ENCODE results near the gene BARHL2. TPM values are rescaled to one million over a fixed set of nuclear protein-coding genes. Genes with fewer than 3 reads are reported as not detected.
A peak's percentile ranks its signal among the peaks of the same experiment; 100 is the strongest.

BARHL2 gene
- total RNA-seq, 1 donor from 2014 or later: not detected

- no peak for DNase-seq
- H3K9me3 Mint-ChIP-seq: peaks cover 27% of the 10 kb centered on the region
- no peak overlapping the region for H3K27ac Mint-ChIP-seq
- H3K27me3 Mint-ChIP-seq: peaks cover 88% of the 10 kb centered on the region
- H3K4me1 Mint-ChIP-seq: peaks cover 18% of the 10 kb centered on the region
- H3K36me3 Mint-ChIP-seq (ENCODE audit: low read depth): peaks cover 12% of the 10 kb centered on the region
- intact Hi-C loops (cut with micrococcal nuclease): loop anchor here (2.0 kb wide), 1 partner anchor 13 kb away; the partner anchor contains the start of gene BARHL2
- no peak overlapping the region for H3K4me3 Mint-ChIP-seq
Measured at GRCh38 chr1:90729504-90730242, 12.6 kb upstream of the BARHL2 start.

- intact Hi-C loops (cut with micrococcal nuclease): no loop called here
- Mint-ChIP-seq H3K27me3 (peaks cover 92% of the 10 kb centered on the region), H3K4me1 (peaks cover 23% of the 10 kb centered on the region), H3K36me3 (ENCODE audit: low read depth) (peaks cover 12% of the 10 kb centered on the region), H3K9me3 (peaks cover 34% of the 10 kb centered on the region), H3K27ac (peak overlapping the region; percentile 13), H3K4me3 (peak overlapping the region; percentile 13)
- DNase-seq: no peak
Measured at GRCh38 chr1:90728502-90729287, 11.6 kb upstream of the BARHL2 start.

- Mint-ChIP-seq H3K4me3 (no peak overlapping the region), H3K27me3 (peaks cover 92% of the 10 kb centered on the region), H3K36me3 (ENCODE audit: low read depth) (peaks cover 12% of the 10 kb centered on the region), H3K27ac (no peak overlapping the region), H3K9me3 (peaks cover 34% of the 10 kb centered on the region), H3K4me1 (peaks cover 26% of the 10 kb centered on the region)
- no peak for DNase-seq
- intact Hi-C loops (cut with micrococcal nuclease): loop anchor here (2.0 kb wide), 1 partner anchor 21 kb away; no protein-coding TSS in a partner anchor
Measured at GRCh38 chr1:90727917-90728501, 10.9 kb upstream of the BARHL2 start.

GRCh38 chr1:90726986-90727480 lies 9.9 kb upstream of the BARHL2 start:
- peaks cover 28% of the 10 kb centered on the region for H3K4me1 Mint-ChIP-seq

GRCh38 chr1:90726425-90726985 lies 9.4 kb upstream of the BARHL2 start:
- no peak for DNase-seq
- Mint-ChIP-seq H3K27ac (peak overlapping the region; percentile 74), H3K4me3 (peak overlapping the region; percentile 12), H3K36me3 (ENCODE audit: low read depth) (peaks cover 12% of the 10 kb centered on the region), H3K27me3 (peaks cover 95% of the 10 kb centered on the region), H3K9me3 (peaks cover 34% of the 10 kb centered on the region), H3K4me1 (peaks cover 32% of the 10 kb centered on the region)
- intact Hi-C loops (cut with micrococcal nuclease): loop anchor here (2.0 kb wide), 1 partner anchor 20 kb away; no protein-coding TSS in a partner anchor

More at GRCh38 chr1:90726986-90727480, 9.9 kb upstream of the BARHL2 start:
- DNase-seq: no peak
- Mint-ChIP-seq H3K27me3 (peaks cover 92% of the 10 kb centered on the region), H3K27ac (no peak overlapping the region), H3K9me3 (peaks cover 34% of the 10 kb centered on the region), H3K36me3 (ENCODE audit: low read depth) (peaks cover 12% of the 10 kb centered on the region), H3K4me3 (no peak overlapping the region)
- intact Hi-C loops (cut with micrococcal nuclease): loop anchor here (2.0 kb wide), 1 partner anchor 20 kb away; no protein-coding TSS in a partner anchor

- Mint-ChIP-seq H3K4me1 (peaks cover 35% of the 10 kb centered on the region), H3K4me3 (peak overlapping the region; percentile 12), H3K9me3 (peaks cover 34% of the 10 kb centered on the region), H3K27me3 (peaks cover 95% of the 10 kb centered on the region), H3K27ac (peak overlapping the region; percentile 74), H3K36me3 (ENCODE audit: low read depth) (peaks cover 15% of the 10 kb centered on the region)
- intact Hi-C loops (cut with micrococcal nuclease): loop anchor here (2.0 kb wide), 1 partner anchor 19 kb away; no protein-coding TSS in a partner anchor
- no peak for DNase-seq
Measured at GRCh38 chr1:90725657-90726424, 8.7 kb upstream of the BARHL2 start.

- intact Hi-C loops (cut with micrococcal nuclease): no loop called here
- Mint-ChIP-seq H3K4me1 (peaks cover 33% of the 10 kb centered on the region), H3K9me3 (peaks cover 33% of the 10 kb centered on the region), H3K27ac (peak overlapping the region; percentile 74), H3K36me3 (ENCODE audit: low read depth) (peaks cover 12% of the 10 kb centered on the region), H3K4me3 (peak overlapping the region; percentile 37), H3K27me3 (peaks cover 96% of the 10 kb centered on the region)
- no peak for DNase-seq
Measured at GRCh38 chr1:90724926-90725656, 8.0 kb upstream of the BARHL2 start.

- peaks cover 31% of the 10 kb centered on the region for H3K4me1 Mint-ChIP-seq
- peaks cover 12% of the 10 kb centered on the region for H3K36me3 Mint-ChIP-seq (ENCODE audit: low read depth)
- peak overlapping the region; percentile 58 for H3K27ac Mint-ChIP-seq
- H3K4me3 Mint-ChIP-seq: peak overlapping the region; percentile 53
- peak; percentile 59 for DNase-seq
- H3K27me3 Mint-ChIP-seq: peaks cover 95% of the 10 kb centered on the region
- H3K9me3 Mint-ChIP-seq: peaks cover 31% of the 10 kb centered on the region
- intact Hi-C loops (cut with micrococcal nuclease): no loop called here
Measured at GRCh38 chr1:90724361-90724760, 7.3 kb upstream of the BARHL2 start.

- peaks cover 96% of the 10 kb centered on the region for H3K27me3 Mint-ChIP-seq
- peaks cover 34% of the 10 kb centered on the region for H3K4me1 Mint-ChIP-seq
- peaks cover 35% of the 10 kb centered on the region for H3K9me3 Mint-ChIP-seq
- H3K36me3 Mint-ChIP-seq (ENCODE audit: low read depth): peaks cover 16% of the 10 kb centered on the region
- peak overlapping the region; percentile 58 for H3K27ac Mint-ChIP-seq
- intact Hi-C loops (cut with micrococcal nuclease): no loop called here
- H3K4me3 Mint-ChIP-seq: peak overlapping the region; percentile 53
- peak; percentile 59 for DNase-seq
Measured at GRCh38 chr1:90723590-90724108, 6.5 kb upstream of the BARHL2 start.

- peaks cover 34% of the 10 kb centered on the region for H3K9me3 Mint-ChIP-seq
Measured at GRCh38 chr1:90722874-90723589, 5.9 kb upstream of the BARHL2 start.

GRCh38 chr1:90721210-90722194 lies 4.4 kb upstream of the BARHL2 start:
- peaks cover 37% of the 10 kb centered on the region for H3K9me3 Mint-ChIP-seq
- H3K27ac Mint-ChIP-seq: no peak overlapping the region
- H3K4me3 Mint-ChIP-seq: no peak overlapping the region

More at GRCh38 chr1:90722874-90723589, 5.9 kb upstream of the BARHL2 start:
- DNase-seq: no peak
- peaks cover 34% of the 10 kb centered on the region for H3K4me1 Mint-ChIP-seq
- peaks cover 17% of the 10 kb centered on the region for H3K36me3 Mint-ChIP-seq (ENCODE audit: low read depth)
- H3K4me3 Mint-ChIP-seq: peak overlapping the region; percentile 53
- intact Hi-C loops (cut with micrococcal nuclease): no loop called here
- peak overlapping the region; percentile 15 for H3K27ac Mint-ChIP-seq
- H3K27me3 Mint-ChIP-seq: peaks cover 93% of the 10 kb centered on the region

More at GRCh38 chr1:90721210-90722194, 4.4 kb upstream of the BARHL2 start:
- H3K4me1 Mint-ChIP-seq: peaks cover 38% of the 10 kb centered on the region
- peaks cover 21% of the 10 kb centered on the region for H3K36me3 Mint-ChIP-seq (ENCODE audit: low read depth)
- peaks cover 88% of the 10 kb centered on the region for H3K27me3 Mint-ChIP-seq
- intact Hi-C loops (cut with micrococcal nuclease): loop anchor here (1.0 to 2.0 kb wide), 3 partner anchors 113 to 444 kb away; no protein-coding TSS in a partner anchor
- DNase-seq: peak; percentile 88
